ENCODE results near the gene MLXIP. TPM values are rescaled to one million over a fixed set of nuclear protein-coding genes. Genes with fewer than 3 reads are reported as not detected.

The MLXIP gene
- total RNA-seq (ENCODE audit: low replicate concordance), result 1.9 and 4.3 TPM in 2 replicates

GRCh38 chr12:122078141-122079032 is at the start of gene MLXIP:
MLXIP (plus strand) TSS chr12:122078756; CDS start chr12:122078854, 98 bp downstream.
- peak within 1 kb of the TSS; percentile 54 for H3K27ac Mint-ChIP-seq
- DNase-seq (ENCODE audit: low spot score), result peak; percentile 97
- peak within 1 kb of the TSS; percentile 80 for H2AFZ ChIP-seq (replicated peaks)

GRCh38 chr12:122028905-122029560 is 49.5 kb upstream of the MLXIP start:
- peaks cover 99% of the 10 kb centered on the region for H4K20me1 ChIP-seq (ENCODE audit: low read depth)
- peaks cover 10% of the 10 kb centered on the region for H3K27me3 Mint-ChIP-seq (ENCODE audit: insufficient read depth, low read depth)
- H3F3A ChIP-seq (ENCODE audit: low read depth), result no peaks in the 10 kb centered on the region
- DNase-seq (ENCODE audit: low spot score), result no peak
- no peaks in the 10 kb centered on the region for H3K27me3 ChIP-seq
- H3K4me2 ChIP-seq, result no peak overlapping the region
- H2AFZ ChIP-seq (replicated peaks), result no peak overlapping the region
- peaks cover 97% of the 10 kb centered on the region for H3K79me2 ChIP-seq (ENCODE audit: low read depth)
- no peak overlapping the region for H3K9ac ChIP-seq
- no peak overlapping the region for H3K4me3 Mint-ChIP-seq
- H3K27ac ChIP-seq, result no peak overlapping the region
- peaks cover 2% of the 10 kb centered on the region for H3K4me1 ChIP-seq
- H3K36me3 Mint-ChIP-seq, result peaks cover 4% of the 10 kb centered on the region
- H3K36me3 ChIP-seq, result no peaks in the 10 kb centered on the region
- no peak overlapping the region for H3K27ac Mint-ChIP-seq
- H3K4me3 ChIP-seq, result no peak overlapping the region
- H3K9me3 Mint-ChIP-seq, result peaks cover 3% of the 10 kb centered on the region
- TF ChIP-seq EZH2phosphoT487 (IDR thresholded peaks at IDR 0.05), result no peak
- TF ChIP-seq CTCF (IDR thresholded peaks at IDR 0.05), result no peak
- no peak for TF ChIP-seq EZH2 (IDR thresholded peaks at IDR 0.05)
- H3K9me3 ChIP-seq (ENCODE audit: low read depth), result no peaks in the 10 kb centered on the region
- H3K4me1 Mint-ChIP-seq, result peaks cover 18% of the 10 kb centered on the region

More at GRCh38 chr12:122078141-122079032, at the start of gene MLXIP:
- no peak for TF ChIP-seq EZH2phosphoT487 (IDR thresholded peaks at IDR 0.05)
- TF ChIP-seq CTCF (IDR thresholded peaks at IDR 0.05), result no peak
- no peak for TF ChIP-seq EZH2 (IDR thresholded peaks at IDR 0.05)
- Histone ChIP-seq H3K9me3 (ENCODE audit: low read depth) (no peaks in the 10 kb centered on the region), H3K9ac (no peak within 1 kb of the TSS), H3K27me3 (peaks cover 97% of the 10 kb centered on the region), H3K4me2 (peak within 1 kb of the TSS; percentile 96), H3K36me3 (no peaks in the 10 kb centered on the region), H3K27ac (no peak within 1 kb of the TSS), H4K20me1 (ENCODE audit: low read depth) (peaks cover 19% of the 10 kb centered on the region), H3F3A (ENCODE audit: low read depth) (no peaks in the 10 kb centered on the region), H3K4me1 (peaks cover 9% of the 10 kb centered on the region), H3K79me2 (ENCODE audit: low read depth) (no peaks in the 10 kb centered on the region), H3K4me3 (peak within 1 kb of the TSS; percentile 56)
- Mint-ChIP-seq H3K36me3 (peaks cover 5% of the 10 kb centered on the region), H3K4me1 (peaks cover 28% of the 10 kb centered on the region), H3K27me3 (ENCODE audit: insufficient read depth, low read depth) (peaks cover 9% of the 10 kb centered on the region), H3K9me3 (no peaks in the 10 kb centered on the region), H3K4me3 (peak within 1 kb of the TSS; percentile 93)

DNA sequence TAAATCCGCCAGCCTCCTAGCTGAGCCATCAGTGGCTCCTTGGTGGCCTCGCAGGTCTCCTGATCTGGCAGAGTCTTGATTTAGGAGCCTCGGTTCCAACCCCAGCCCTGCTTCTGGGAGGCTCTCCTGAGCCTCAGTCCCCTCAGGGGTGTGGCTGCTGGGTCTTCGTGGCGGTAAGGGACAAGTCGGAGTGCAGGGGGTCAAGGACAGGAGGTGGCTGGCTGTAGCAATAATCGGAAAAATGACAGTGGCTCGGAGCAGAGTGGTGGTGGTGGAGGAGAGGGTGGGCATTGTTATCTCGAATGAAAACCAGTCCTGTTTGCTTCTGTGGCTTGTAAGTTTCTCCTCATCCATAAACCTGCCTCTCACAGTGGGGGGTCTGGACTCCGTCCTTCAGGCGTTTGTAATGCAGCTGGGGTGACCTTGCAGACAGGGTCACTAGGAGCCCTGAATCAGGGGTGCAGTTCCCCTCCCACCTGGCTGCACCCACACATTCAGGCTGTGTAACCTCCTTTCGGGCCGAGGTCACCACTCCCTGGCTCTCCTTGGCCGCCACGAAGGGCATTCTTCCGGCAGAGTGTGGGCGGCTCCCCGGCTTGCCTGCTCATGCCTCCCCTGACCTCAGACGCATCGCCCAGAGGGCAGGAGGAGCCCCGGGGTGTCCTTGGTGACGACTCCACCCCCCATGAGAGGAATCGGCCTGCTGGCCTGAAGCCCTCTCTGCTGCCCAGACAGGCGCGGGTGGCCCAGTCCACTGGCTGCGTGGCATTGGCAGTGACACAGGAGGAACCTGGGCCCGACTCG is 48.7 kb upstream of the MLXIP start:
- Histone ChIP-seq H3K27me3 (no peaks in the 10 kb centered on the region), H3K27ac (no peak overlapping the region), H4K20me1 (ENCODE audit: low read depth) (peaks cover 99% of the 10 kb centered on the region), H3K36me3 (no peaks in the 10 kb centered on the region), H2AFZ (replicated peaks) (no peak overlapping the region), H3K9ac (no peak overlapping the region), H3K9me3 (ENCODE audit: low read depth) (no peaks in the 10 kb centered on the region), H3K4me2 (no peak overlapping the region), H3F3A (ENCODE audit: low read depth) (no peaks in the 10 kb centered on the region), H3K4me1 (no peaks in the 10 kb centered on the region), H3K79me2 (ENCODE audit: low read depth) (peaks cover 97% of the 10 kb centered on the region), H3K4me3 (no peak overlapping the region)
- Mint-ChIP-seq H3K27me3 (ENCODE audit: insufficient read depth, low read depth) (peaks cover 10% of the 10 kb centered on the region), H3K4me3 (no peak overlapping the region), H3K27ac (peak overlapping the region; percentile 57), H3K4me1 (peaks cover 18% of the 10 kb centered on the region), H3K9me3 (peaks cover 3% of the 10 kb centered on the region), H3K36me3 (peaks cover 6% of the 10 kb centered on the region)
- TF ChIP-seq EZH2phosphoT487 (IDR thresholded peaks at IDR 0.05) (no peak), EZH2 (IDR thresholded peaks at IDR 0.05) (no peak), CTCF (IDR thresholded peaks at IDR 0.05) (no peak)
- DNase-seq (ENCODE audit: low spot score), result no peak
